IMR-90 (cell line): Measurements from ENCODE around the gene MOB2. TPM values are rescaled to one million over a fixed set of nuclear protein-coding genes. Genes with fewer than 3 reads are reported as not detected.

Source experiments
- ATAC-seq: fragments of 200-7000 bp; cut with Tn5 transposase; 2 replicates; pipeline ENCODE4 v1.9.1; 2020; ENCODE audit warnings: low read depth, mild to moderate bottlenecking, moderate library complexity
- BruUV-seq: library from RNA; stranded (reverse); fragments of 400-500 nt; replicated peaks from 2 replicates; lab custom pipeline; 2021; lab: Mats Ljungman, UMichigan
- CTCF ChIA-PET: fragments of 300-600 bp; formaldehyde crosslinking; extraction: SDS; loops from one replicate; lab custom pipeline; 2021; ENCODE audit warnings: antibody characterized with exemption; lab: Yijun Ruan, JAX
- POLR2A ChIA-PET: fragments of 300-600 bp; sonication (Branson Sonifier 250); formaldehyde crosslinking; loops from one replicate; lab custom pipeline; 2022; ENCODE audit warnings: antibody characterized with exemption; ENCODE audit not compliant: unreplicated experiment; lab: Charles Lee
- DNase-seq: peaks from one replicate; pipeline ENCODE4 v3.0.0; 2013
- H2AFZ ChIP-seq: replicated peaks from 2 replicates; pipeline ENCODE3; 2013; ENCODE audit warnings: low read length, mild to moderate bottlenecking; ENCODE audit not compliant: poor library complexity
- H2AK5ac ChIP-seq: 2 replicates; pipeline ENCODE4 v1.6.1; 2013; ENCODE audit warnings: low read depth, low read length, inconsistent platforms
- H2AK9ac ChIP-seq: replicated peaks from 2 replicates; pipeline ENCODE3; 2013; ENCODE audit warnings: mild to moderate bottlenecking, low read depth, low read length, moderate library complexity; ENCODE audit not compliant: poor library complexity
- H2BK120ac ChIP-seq: 2 replicates; pipeline ENCODE4 v1.6.1; 2013; ENCODE audit warnings: low read depth, low read length, inconsistent platforms
- H2BK15ac ChIP-seq: 3 replicates; pipeline ENCODE4 v1.6.1; 2013; ENCODE audit warnings: low read depth, low read length, inconsistent platforms
- H2BK20ac ChIP-seq: 2 replicates; pipeline ENCODE4 v1.6.1; 2013; ENCODE audit warnings: low read depth, mild to moderate bottlenecking, inconsistent platforms, low read length, moderate library complexity
- H2BK5ac ChIP-seq: 2 replicates; pipeline ENCODE4 v1.6.1; 2013; ENCODE audit warnings: mild to moderate bottlenecking, low read depth, low read length, inconsistent platforms; ENCODE audit not compliant: poor library complexity, severe bottlenecking
- H3K14ac ChIP-seq: replicated peaks from 2 replicates; pipeline ENCODE4 v1.6.1; 2013; ENCODE audit warnings: low read depth, low read length, inconsistent platforms
- H3K18ac ChIP-seq: 2 replicates; pipeline ENCODE4 v1.6.1; 2013; ENCODE audit warnings: low read depth, low read length, control low read depth
- H3K23ac ChIP-seq: 2 replicates; pipeline ENCODE4 v1.6.1; 2013; ENCODE audit warnings: low read depth, low read length, inconsistent platforms
- H3K27ac ChIP-seq: 2 replicates; pipeline ENCODE4 v1.5.1; 2013; ENCODE audit warnings: mild to moderate bottlenecking, control low read depth, low read length; ENCODE audit not compliant: insufficient read depth
- H3K27me3 ChIP-seq: 2 replicates; pipeline ENCODE4 v1.6.1; 2013; ENCODE audit warnings: low read length; ENCODE audit not compliant: control insufficient read depth, insufficient read depth
- H3K36me3 ChIP-seq: 2 replicates; pipeline ENCODE4 v1.6.1; 2013; ENCODE audit warnings: low read length, mixed read lengths; ENCODE audit not compliant: control insufficient read depth, insufficient read depth
- H3K4ac ChIP-seq: 2 replicates; pipeline ENCODE4 v1.6.1; 2013; ENCODE audit warnings: low read depth, low read length, inconsistent platforms
- H3K4me1 ChIP-seq: 2 replicates; pipeline ENCODE4 v1.6.1; 2013; ENCODE audit warnings: low read length, mixed read lengths; ENCODE audit not compliant: control insufficient read depth, insufficient read depth
- H3K4me2 ChIP-seq: 2 replicates; pipeline ENCODE4 v1.6.1; 2013; ENCODE audit warnings: low read depth, mild to moderate bottlenecking, control low read depth, low read length, moderate library complexity
- H3K4me3 ChIP-seq: 2 replicates; pipeline ENCODE4 v1.5.1; 2013; ENCODE audit warnings: low read depth, mild to moderate bottlenecking, control low read depth, low read length, moderate library complexity; ENCODE audit not compliant: insufficient read depth
- H3K56ac ChIP-seq: 2 replicates; pipeline ENCODE4 v1.6.1; 2013; ENCODE audit warnings: low read length, inconsistent platforms; ENCODE audit not compliant: insufficient read depth; ENCODE audit errors: extremely low read depth
- H3K79me1 ChIP-seq, 2 experiments: 2 replicates each; pipeline ENCODE4 v1.6.1; 2013; ENCODE audit warnings: low read length in 2 of 2, inconsistent platforms in 1 of 2, low read depth in 1 of 2
- H3K9ac ChIP-seq: 2 replicates; pipeline ENCODE4 v1.6.1; 2013; ENCODE audit warnings: low read depth, low read length, control low read depth
- H3K9me1 ChIP-seq: 2 replicates; pipeline ENCODE4 v1.6.1; 2013; ENCODE audit warnings: low read length, inconsistent platforms; ENCODE audit not compliant: insufficient read depth
- H3K9me3 ChIP-seq: 2 replicates; pipeline ENCODE4 v1.6.1; 2013; ENCODE audit warnings: low read length; ENCODE audit not compliant: control insufficient read depth, insufficient read depth
- H4K20me1 ChIP-seq: 2 replicates; pipeline ENCODE4 v1.6.1; 2013; ENCODE audit warnings: low read length, inconsistent platforms; ENCODE audit not compliant: insufficient read depth
- H4K5ac ChIP-seq: 2 replicates; pipeline ENCODE4 v1.6.1; 2013; ENCODE audit warnings: mild to moderate bottlenecking, low read depth, low read length, control low read depth
- H4K8ac ChIP-seq, 2 experiments: 2 replicates each; pipeline ENCODE4 v1.6.1; 2013; ENCODE audit warnings: low read depth in 2 of 2, low read length in 2 of 2, control low read depth in 1 of 2, inconsistent platforms in 1 of 2
- H4K91ac ChIP-seq: 2 replicates; pipeline ENCODE4 v1.6.1; 2013; ENCODE audit warnings: low read depth, low read length, inconsistent platforms; ENCODE audit not compliant: insufficient read depth
- BHLHE40 ChIP-seq: fragments of 150-350 bp; IDR thresholded peaks from 2 replicates; pipeline ENCODE4 v1.6.1; 2016; ENCODE audit warnings: mild to moderate bottlenecking, low read depth, low read length
- CEBPB ChIP-seq: IDR thresholded peaks from 2 replicates; pipeline ENCODE4 v1.6.1; 2012; ENCODE audit warnings: low read depth, low read length, improper control_type of control experiment
- CHD1 ChIP-seq: IDR thresholded peaks from 2 replicates; pipeline ENCODE4 v1.6.1; 2012; ENCODE audit warnings: low read depth, low read length, improper control_type of control experiment
- CTCF ChIP-seq: conservative IDR thresholded peaks from 2 replicates; pipeline ENCODE4 v1.5.1; 2012; ENCODE audit warnings: mild to moderate bottlenecking, low read depth, low read length, improper control_type of control experiment
- ELK1 ChIP-seq: fragments of 150-350 bp; IDR thresholded peaks from 2 replicates; pipeline ENCODE4 v1.6.1; 2016; ENCODE audit warnings: low read depth, mild to moderate bottlenecking, low read length, moderate library complexity, borderline replicate concordance
- FOS ChIP-seq: fragments of 150-350 bp; IDR thresholded peaks from 2 replicates; pipeline ENCODE4 v1.6.1; 2016; ENCODE audit warnings: low read depth, low read length
- MAFK ChIP-seq: IDR thresholded peaks from 2 replicates; pipeline ENCODE4 v1.6.1; 2012; ENCODE audit warnings: low read depth, low read length, improper control_type of control experiment
- MAZ ChIP-seq: IDR thresholded peaks from 2 replicates; pipeline ENCODE4 v1.6.1; 2012; ENCODE audit warnings: low read depth, mild to moderate bottlenecking, low read length, improper control_type of control experiment, moderate library complexity, borderline replicate concordance
- MXI1 ChIP-seq: IDR thresholded peaks from 2 replicates; pipeline ENCODE4 v1.6.1; 2012; ENCODE audit warnings: low read depth, mild to moderate bottlenecking, low read length, moderate library complexity, borderline replicate concordance
- NFE2L2 ChIP-seq: fragments of 150-350 bp; IDR thresholded peaks from 2 replicates; pipeline ENCODE4 v1.6.1; 2016; ENCODE audit warnings: low read depth, mild to moderate bottlenecking, low read length
- POLR2A ChIP-seq: IDR thresholded peaks from 2 replicates; pipeline ENCODE4 v1.6.1; 2012; ENCODE audit warnings: mild to moderate bottlenecking, low read depth, low read length
- RAD21 ChIP-seq: IDR thresholded peaks from 2 replicates; pipeline ENCODE4 v1.6.1; 2012; ENCODE audit warnings: low read length, improper control_type of control experiment
- RCOR1 ChIP-seq: IDR thresholded peaks from 2 replicates; pipeline ENCODE4 v1.6.1; 2012; ENCODE audit warnings: mild to moderate bottlenecking, low read length, improper control_type of control experiment; ENCODE audit not compliant: insufficient replicate concordance
- RFX5 ChIP-seq: IDR thresholded peaks from 2 replicates; pipeline ENCODE4 v1.8.0; 2012; ENCODE audit warnings: low read depth, mild to moderate bottlenecking, low read length, moderate library complexity
- SMC3 ChIP-seq: fragments of 150-350 bp; IDR thresholded peaks from 2 replicates; pipeline ENCODE4 v1.6.1; 2016; ENCODE audit warnings: low read depth, mild to moderate bottlenecking, antibody characterized with exemption, low read length, moderate library complexity
- USF2 ChIP-seq: fragments of 150-350 bp; IDR thresholded peaks from 2 replicates; pipeline ENCODE4 v1.6.1; 2017; ENCODE audit warnings: mild to moderate bottlenecking, antibody characterized with exemption, low read length, low read depth
- WGBS, 2 experiments: methylation state at CpG; one replicate each; pipeline versions ENCODE4 v1.1.5 to v1.1.7; 2013; ENCODE audit warnings: missing lambda C conversion rate in 2 of 2; ENCODE audit not compliant: insufficient read length in 1 of 2; ENCODE audit errors: extremely low coverage in 2 of 2; 5-methylcytosine and 5-hydroxymethylcytosine counted together
- dilution Hi-C: fragments of 300-500 bp; cut with HindIII; formaldehyde crosslinking; loops from one replicate; pipeline ENCODE4 v1.14.3; 2018; ENCODE audit warnings: low sequenced_read_pairs; ENCODE audit not compliant: unreplicated experiment
- in situ Hi-C: fragments of 300-500 bp; cut with MboI; formaldehyde crosslinking; loops from 3 replicates; pipeline ENCODE4 v1.14.3; 2019; ENCODE audit warnings: low sequenced_read_pairs, inconsistent platforms, mixed read lengths
- intact Hi-C: fragments of 100-400 bp; cut with micrococcal nuclease; formaldehyde crosslinking; loops from 2 replicates; pipeline ENCODE4 v1.10.0; 2022
- polyA plus RNA-seq, 3 experiments: library from polyadenylated mRNA; depleted of rRNA; stranded (reverse); fragments of >200 nt; gene quantifications; 2 replicates each; pipeline ENCODE4 v1.2.3, GENCODE V29; 2012; ENCODE audit warnings: low replicate concordance in 1 of 3
- total RNA-seq: library from RNA; depleted of rRNA; stranded (reverse); fragments of >200 nt; gene quantifications from 2 replicates; pipeline ENCODE4 v1.2.3, GENCODE V29; 2012

MOB2 gene
- total and polyA plus RNA-seq, 2 of the 4 experiments (the other 2 are of a cell fraction), result 23.7 to 36.2 TPM

- Histone ChIP-seq H3K9me3 (no peaks in the 10 kb centered on the region), H3K4me2 (no peak overlapping the region), H3K23ac (no peak overlapping the region), H4K5ac (no peak overlapping the region), H4K8ac (no peak overlapping the region), H3K36me3 (no peaks in the 10 kb centered on the region), H3K27ac (no peak overlapping the region), H3K4me3 (no peak overlapping the region), H3K56ac (no peak overlapping the region), H2AK9ac (no peak overlapping the region), H2BK20ac (no peak overlapping the region), H3K4me1 (no peaks in the 10 kb centered on the region), H4K91ac (no peak overlapping the region), H3K9ac (no peak overlapping the region), H2AK5ac (no peak overlapping the region), H2BK5ac (no peak overlapping the region), H3K27me3 (peaks cover 2% of the 10 kb centered on the region; the same call in 1 of the 2 replicates), H3K18ac (no peak overlapping the region), H2BK120ac (no peak overlapping the region), H3K4ac (no peak overlapping the region), H3K9me1 (no peaks in the 10 kb centered on the region), H2AFZ (no peak overlapping the region), H4K20me1 (no peaks in the 10 kb centered on the region; the same call in none of the 2 replicates), H3K14ac (no peak overlapping the region), H3K79me1 (no peaks in the 10 kb centered on the region), H2BK15ac (no peak overlapping the region)
- BruUV-seq, result no TSS peak
- WGBS, 2 experiments, result 47% methylated on average over 3 of the region's 22 CpGs; no CpG with 5 or more reads in 1 of the 2 experiments
- no peak for TF ChIP-seq MAZ
- TF ChIP-seq NFE2L2, result no peak
- no peak for TF ChIP-seq MXI1
- TF ChIP-seq CHD1, result no peak
- no peak for TF ChIP-seq FOS
- no peak for TF ChIP-seq RCOR1
- TF ChIP-seq POLR2A, result no peak
- TF ChIP-seq RFX5, result no peak
- TF ChIP-seq BHLHE40, result no peak
- no peak for TF ChIP-seq CTCF
- TF ChIP-seq MAFK, result no peak
- TF ChIP-seq RAD21, result no peak
- TF ChIP-seq SMC3, result no peak
- TF ChIP-seq ELK1, result no peak
- TF ChIP-seq CEBPB, result no peak
- no peak for TF ChIP-seq USF2
- ChIA-PET CTCF (no interaction called here), POLR2A (no interaction called here)
- ATAC-seq (no peak), DNase-seq (no peak)
- in situ Hi-C loops (no loop called here), intact Hi-C loops (no loop called here), dilution Hi-C loops (no loop called here)
These were observed 35.4 kb downstream of the MOB2 start for GRCh38 chr11:1450949-1451710.
